ENCODE measurements around the gene TCTN1.

The TCTN1 gene

GRCh38 chr12:110686294-110686903 lies 72.5 kb downstream of the TCTN1 start:
- no peak for DNase-seq

GRCh38 chr12:110687396-110688169 lies 73.7 kb downstream of the TCTN1 start:
- DNase-seq: no peak

GRCh38 chr12:110688446-110689280 lies 74.7 kb downstream of the TCTN1 start, which contains the start of gene HVCN1:
TSS of gene HVCN1 (minus strand) at chr12:110689115. CDS start at chr12:110683245, 5,870 bp downstream.
- no peak for DNase-seq

GRCh38 chr12:110689281-110690126 lies 75.6 kb downstream of the TCTN1 start:
- DNase-seq: no peak

- DNase-seq: no peak
Measured at GRCh38 chr12:110690127-110690430, 76.2 kb downstream of the TCTN1 start.

GRCh38 chr12:110693731-110694130 lies 79.8 kb downstream of the TCTN1 start:
- no peak for DNase-seq

- no peak for DNase-seq
Measured at GRCh38 chr12:110694330-110694901, 80.5 kb downstream of the TCTN1 start.

- DNase-seq: no peak
Measured at GRCh38 chr12:110696283-110696682, 82.4 kb downstream of the TCTN1 start.

- no peak for DNase-seq
Measured at GRCh38 chr12:110697236-110697635, 83.3 kb downstream of the TCTN1 start.

GRCh38 chr12:110698171-110698902 lies 84.4 kb downstream of the TCTN1 start:
- no peak for DNase-seq

Measured in NCI-H524 treated with DMSO at 0.1 percent for 48 hours (cell line).